ENCODE results near the gene ITGA11.

DNA sequence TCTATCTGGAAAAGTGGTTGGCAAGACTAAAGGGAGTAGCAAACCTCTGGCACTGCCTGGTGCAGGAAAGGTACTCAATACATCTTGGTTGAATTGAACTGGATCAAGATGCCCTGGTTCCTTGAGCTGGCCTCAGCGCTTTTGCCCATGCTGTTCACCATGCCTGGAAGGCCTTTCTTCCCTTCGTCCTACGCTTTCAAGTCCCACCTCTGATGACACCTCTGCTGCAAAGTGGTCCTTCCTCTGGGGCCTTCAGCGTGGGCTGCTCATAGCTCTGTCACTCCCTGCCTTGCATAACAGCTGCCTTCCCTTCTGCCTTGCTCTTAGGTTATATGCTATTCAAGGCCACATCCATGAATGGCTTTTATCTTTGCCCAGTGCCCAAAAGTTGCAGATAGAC is 23.0 kb downstream of the ITGA11 start:
- TF ChIP-seq POLR2A (IDR thresholded peaks at IDR 0.05), result no peak
- TF ChIP-seq, protein P1, sequence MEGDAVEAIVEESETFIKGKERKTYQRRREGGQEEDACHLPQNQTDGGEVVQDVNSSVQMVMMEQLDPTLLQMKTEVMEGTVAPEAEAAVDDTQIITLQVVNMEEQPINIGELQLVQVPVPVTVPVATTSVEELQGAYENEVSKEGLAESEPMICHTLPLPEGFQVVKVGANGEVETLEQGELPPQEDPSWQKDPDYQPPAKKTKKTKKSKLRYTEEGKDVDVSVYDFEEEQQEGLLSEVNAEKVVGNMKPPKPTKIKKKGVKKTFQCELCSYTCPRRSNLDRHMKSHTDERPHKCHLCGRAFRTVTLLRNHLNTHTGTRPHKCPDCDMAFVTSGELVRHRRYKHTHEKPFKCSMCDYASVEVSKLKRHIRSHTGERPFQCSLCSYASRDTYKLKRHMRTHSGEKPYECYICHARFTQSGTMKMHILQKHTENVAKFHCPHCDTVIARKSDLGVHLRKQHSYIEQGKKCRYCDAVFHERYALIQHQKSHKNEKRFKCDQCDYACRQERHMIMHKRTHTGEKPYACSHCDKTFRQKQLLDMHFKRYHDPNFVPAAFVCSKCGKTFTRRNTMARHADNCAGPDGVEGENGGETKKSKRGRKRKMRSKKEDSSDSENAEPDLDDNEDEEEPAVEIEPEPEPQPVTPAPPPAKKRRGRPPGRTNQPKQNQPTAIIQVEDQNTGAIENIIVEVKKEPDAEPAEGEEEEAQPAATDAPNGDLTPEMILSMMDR (IDR thresholded peaks at IDR 0.05), result no peak
